Measurements from ENCODE around the gene KDF1.

DNA sequence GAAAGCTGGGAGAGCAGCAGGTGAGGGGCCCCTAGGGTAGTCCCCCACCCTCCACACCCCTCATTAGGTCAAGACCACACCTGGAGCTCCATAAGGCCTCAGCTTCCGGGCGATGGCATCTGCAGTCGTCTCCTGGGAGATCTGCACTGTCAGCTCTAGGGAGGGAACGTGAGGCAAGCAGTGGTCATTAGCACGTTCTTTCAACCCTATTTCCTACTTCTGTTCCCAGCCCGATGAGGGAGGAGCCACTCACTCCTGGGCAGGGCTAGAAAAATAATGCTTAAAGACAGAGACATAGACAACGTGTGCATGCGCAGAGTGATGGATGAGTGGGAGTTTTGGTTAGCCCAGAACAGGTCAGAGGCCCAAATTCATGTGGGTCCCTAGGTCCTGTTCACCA, 9.7 kb downstream of the KDF1 start:
- TF ChIP-seq, protein P1, sequence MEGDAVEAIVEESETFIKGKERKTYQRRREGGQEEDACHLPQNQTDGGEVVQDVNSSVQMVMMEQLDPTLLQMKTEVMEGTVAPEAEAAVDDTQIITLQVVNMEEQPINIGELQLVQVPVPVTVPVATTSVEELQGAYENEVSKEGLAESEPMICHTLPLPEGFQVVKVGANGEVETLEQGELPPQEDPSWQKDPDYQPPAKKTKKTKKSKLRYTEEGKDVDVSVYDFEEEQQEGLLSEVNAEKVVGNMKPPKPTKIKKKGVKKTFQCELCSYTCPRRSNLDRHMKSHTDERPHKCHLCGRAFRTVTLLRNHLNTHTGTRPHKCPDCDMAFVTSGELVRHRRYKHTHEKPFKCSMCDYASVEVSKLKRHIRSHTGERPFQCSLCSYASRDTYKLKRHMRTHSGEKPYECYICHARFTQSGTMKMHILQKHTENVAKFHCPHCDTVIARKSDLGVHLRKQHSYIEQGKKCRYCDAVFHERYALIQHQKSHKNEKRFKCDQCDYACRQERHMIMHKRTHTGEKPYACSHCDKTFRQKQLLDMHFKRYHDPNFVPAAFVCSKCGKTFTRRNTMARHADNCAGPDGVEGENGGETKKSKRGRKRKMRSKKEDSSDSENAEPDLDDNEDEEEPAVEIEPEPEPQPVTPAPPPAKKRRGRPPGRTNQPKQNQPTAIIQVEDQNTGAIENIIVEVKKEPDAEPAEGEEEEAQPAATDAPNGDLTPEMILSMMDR (IDR thresholded peaks at IDR 0.05; ENCODE audit: extremely low read depth in 1 of 2, insufficient read depth in 1 of 2, low read depth in 1 of 2, low read length in 2 of 2) = no peak
- TF ChIP-seq POLR2AphosphoS5 (IDR thresholded peaks at IDR 0.05; ENCODE audit: insufficient read depth, low read depth, low read length) = no peak
- TF ChIP-seq POLR2A (IDR thresholded peaks at IDR 0.05; ENCODE audit: low read depth, low read length) = no peak
- TF ChIP-seq EZH2 (IDR thresholded peaks at IDR 0.05; ENCODE audit: borderline replicate concordance, low read depth, low read length, severe bottlenecking) = no peak

All from endothelial cell of umbilical vein (primary cell).